ENCODE results near the gene WRNIP1.

Gene WRNIP1
- total RNA-seq, result 66.4 to 87.4 (median 85.0) reads per million in 3 experiments

GRCh38 chr6:2765166-2765895, at the start of gene WRNIP1:
Gene WRNIP1 (plus strand): TSS chr6:2765393. CDS start chr6:2765623, 230 bp downstream.
- peak; percentile 97 for DNase-seq

DNA sequence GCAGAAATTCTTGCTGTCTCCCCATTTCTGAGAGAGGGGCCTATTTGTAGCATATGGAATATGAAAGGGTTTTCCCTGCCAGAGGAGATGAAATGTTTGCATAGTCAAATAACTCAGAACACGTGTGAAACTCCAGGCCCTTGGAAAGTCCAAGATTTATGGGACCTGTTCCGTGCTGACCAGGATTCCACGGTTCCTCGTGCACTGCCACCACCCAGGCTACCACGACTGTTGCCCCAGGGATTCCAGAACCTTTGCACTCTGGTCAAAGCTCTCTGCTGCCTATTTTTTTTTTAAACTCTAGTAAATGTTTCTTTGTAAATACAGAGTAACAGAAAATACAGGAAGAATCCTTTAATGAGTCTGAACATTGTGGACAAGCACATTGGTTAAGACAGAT, 49.5 kb upstream of the WRNIP1 start:
- no peak for DNase-seq

DNA sequence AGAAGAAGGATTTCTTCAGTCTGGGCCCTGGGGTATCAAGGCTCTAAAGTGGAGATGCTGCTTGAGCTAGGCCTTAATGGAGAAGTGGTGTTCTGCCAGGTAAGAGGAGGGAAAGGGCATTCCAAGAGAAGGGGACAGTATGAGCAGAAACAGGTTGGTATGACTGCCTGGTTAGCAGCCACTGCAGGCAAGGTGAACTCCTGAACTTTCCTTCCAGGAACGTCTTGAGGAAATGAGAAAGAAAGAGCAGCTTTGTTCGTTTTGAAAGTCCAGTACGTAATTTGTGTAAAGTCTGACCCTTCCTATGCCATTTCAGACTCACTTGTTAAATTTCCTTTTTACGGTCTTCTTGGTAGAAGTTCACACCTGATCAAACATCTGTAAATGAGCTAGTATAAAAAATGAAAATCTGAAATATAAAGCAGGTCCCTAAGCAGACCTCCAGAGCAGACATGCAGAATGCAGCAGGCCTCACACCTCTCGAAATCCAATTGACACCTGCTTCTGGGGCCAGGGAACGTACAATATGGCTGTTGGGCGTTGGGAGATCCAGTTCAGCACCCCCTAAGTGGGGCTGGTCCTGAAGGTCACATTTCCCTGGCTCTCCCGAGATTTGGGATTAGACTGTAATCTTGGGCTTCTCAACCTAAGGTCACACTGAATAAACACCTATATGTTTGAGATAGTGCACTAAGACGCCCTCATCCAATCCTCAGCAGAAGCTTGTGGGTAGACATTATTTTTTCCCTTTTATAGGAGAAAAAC, 48.1 kb upstream of the WRNIP1 start:
- no peak for DNase-seq

DNA sequence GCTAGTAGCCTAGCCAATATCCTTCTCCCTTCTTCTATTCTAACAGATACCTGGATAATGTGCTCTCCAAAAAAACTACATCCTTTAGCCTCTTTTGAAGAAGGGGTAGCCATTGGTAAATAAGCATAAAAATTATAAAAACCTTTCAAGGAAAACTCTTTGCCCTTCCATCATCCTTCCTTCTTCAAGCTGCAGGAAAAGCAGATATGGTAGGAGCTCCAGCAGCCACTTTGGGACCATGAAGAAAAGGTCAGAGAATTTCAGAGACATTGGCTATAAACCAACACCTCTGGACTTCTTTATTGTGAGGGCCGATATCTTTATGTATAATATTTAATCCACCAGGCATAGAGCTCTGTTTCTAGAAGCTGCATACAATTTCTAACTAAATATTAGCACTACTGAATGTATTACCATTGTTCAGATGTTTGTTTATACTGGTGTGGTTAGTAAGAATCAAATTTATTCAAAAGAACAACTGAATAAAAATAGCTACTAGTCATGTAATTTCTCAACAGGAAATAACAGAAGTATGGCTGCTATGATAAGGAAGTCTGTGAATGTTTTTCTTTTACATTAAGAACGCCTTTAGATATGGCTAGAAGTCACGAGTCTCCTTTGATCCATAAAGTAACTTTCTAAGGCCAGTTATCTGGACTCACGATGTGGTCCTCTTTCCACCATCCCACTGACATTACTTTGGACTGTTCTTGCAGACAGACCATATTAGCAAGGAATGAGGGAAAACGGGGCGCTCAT, 46.7 kb upstream of the WRNIP1 start:
- DNase-seq, result no peak

DNA sequence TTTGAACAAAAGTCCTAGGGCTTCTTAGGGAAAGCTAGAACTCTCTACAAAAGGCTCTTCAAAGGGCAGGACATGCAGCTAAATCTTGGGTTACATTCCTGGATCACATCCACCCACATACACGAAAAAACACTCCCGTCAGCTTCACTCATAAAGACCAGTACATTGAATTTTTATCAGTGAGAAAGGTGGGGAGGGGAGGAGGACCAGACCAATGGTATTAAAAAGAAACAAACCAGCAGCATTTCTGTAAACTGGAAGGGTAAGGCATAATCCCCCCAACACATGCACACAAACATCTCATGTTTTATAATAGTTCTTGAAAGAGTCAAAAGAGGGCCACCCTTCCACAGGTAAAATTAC, 46.1 kb upstream of the WRNIP1 start:
- DNase-seq, result no peak

DNA sequence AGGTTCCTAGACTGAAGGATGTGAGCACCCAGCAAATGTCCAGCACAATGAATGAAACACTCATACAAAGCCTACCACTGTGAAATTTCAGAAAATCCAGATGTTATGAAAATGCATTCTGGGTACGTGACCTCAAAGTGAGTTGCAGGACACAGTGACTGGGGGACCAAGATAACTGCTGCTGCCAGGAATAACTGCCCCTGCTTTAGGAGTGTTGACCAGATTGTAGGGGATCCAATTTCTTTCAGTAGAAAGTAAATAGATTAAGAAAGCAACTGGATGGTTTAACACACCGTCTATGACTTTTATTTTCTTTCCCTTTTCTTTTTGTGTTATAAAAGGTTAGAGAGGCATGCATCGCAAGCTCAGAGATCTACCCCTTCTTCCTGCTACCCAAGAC, 44.0 kb upstream of the WRNIP1 start:
- no peak for DNase-seq

GRCh38 chr6:2725364-2725988, 39.7 kb upstream of the WRNIP1 start:
- DNase-seq, result no peak

DNA sequence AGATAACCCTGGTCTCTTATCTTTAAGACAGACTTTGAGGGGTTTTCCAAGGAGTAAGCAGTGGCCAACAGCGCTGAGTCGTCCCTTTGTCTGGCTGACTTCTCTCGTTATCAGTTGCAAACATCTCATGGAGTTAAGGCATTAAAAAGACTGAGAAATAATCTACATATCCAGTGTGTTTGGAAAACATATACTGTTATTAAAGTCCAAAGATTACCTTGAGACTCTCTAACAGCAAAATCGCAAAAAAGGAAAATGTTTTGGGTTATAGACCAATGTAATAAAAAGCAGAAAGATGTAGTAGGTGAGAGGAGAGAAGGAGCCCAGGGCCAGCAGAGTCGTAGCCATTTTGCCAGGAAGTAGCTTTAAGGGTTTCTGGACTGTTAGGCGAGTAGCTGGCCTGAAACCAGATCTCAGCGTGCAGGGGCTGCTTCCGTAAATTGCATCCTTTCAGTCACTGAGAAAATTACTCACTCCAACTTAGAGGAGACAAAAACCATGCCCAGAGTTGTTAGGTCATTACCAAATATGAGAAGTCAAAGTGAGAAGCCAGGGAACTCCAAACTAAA, 39.1 kb upstream of the WRNIP1 start:
- no peak for DNase-seq

GRCh38 chr6:2729921-2730320, 35.3 kb upstream of the WRNIP1 start:
- no peak for DNase-seq

- DNase-seq, result no peak
Observed at GRCh38 chr6:2730353-2731107, 34.7 kb upstream of the WRNIP1 start.

GRCh38 chr6:2731281-2731909, 33.8 kb upstream of the WRNIP1 start:
- DNase-seq, result no peak

DNA sequence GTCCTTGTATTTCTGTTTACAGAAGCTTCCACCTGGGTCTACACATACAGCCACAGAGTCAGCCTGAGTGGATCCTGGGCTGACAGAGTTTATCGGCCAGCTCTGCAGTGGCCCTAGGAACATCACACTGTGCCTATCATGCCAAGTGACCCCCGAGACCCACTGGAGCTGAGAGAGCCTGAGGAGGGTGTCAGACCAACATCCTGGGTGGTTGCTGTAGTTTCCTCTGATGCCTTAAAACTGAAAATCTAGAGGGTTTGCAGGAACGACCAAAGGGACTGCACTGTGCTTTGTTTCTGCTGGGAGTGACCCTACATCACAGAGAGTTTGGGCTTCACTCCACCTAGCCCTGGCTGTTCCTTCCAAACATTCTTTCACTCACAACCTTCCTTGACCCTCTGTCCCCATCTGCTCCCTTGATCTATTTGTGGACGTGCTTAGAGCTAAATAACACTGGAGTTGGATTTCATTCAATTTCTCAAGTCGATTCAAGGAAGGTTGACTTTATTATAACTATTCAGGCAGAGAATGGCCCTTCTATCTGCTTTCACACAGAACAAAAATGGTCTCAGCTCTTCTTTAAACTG, 32.6 kb upstream of the WRNIP1 start:
- DNase-seq, result no peak

DNA sequence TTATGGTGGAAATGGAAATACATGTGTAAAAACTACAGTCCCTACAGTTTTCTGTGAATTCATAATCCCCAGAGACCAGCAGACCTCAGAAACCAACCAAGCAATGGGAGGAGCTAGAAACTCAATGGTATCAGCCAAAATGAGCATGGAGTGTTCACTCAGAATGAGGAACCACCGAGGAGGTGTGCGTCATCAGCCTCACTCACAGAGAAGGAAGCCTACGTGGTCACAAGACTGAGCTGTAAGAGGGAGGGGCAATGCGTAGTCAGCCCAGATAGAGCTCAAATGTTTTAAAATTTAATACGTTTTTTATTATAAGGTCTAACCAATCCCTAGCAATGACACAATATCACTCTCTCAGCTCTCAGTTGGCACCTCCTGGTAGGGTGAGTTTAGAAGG, 31.9 kb upstream of the WRNIP1 start:
- no peak for DNase-seq

DNA sequence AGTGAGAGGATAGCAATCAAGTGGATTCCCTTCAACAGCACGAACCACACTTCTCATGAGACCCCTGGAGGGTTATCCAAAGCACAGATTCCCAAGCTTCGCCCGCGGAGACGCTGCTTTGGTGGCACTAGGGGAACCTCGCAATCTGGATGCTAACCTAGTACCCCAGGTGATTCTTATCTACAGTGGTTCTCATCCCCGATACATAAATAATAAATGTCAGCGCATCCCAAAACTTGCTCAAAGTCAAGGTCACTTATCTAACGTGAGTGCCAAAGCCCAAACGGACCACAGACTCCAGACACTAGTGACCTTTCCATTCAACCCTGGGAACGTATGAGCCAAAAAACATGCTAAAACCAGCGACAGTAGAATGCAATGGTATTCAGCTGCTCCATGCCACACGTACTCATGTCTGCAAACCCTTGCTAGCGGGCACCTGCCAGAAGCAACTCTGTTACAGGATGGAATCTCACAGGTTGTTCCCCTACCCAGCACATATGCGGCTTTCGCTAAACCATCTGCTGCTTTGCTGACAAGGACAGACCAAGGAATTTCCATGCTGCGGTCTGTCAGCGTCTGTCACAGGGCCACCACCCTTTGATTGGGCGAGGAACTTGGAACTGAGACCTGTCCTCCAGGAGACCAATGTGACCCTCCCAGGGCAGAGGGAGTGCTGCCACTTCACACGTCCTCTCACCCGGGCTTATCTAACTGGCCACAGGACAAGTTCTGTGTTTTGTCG, 31.3 kb upstream of the WRNIP1 start:
- DNase-seq, result no peak

GRCh38 chr6:2734488-2735166, 30.6 kb upstream of the WRNIP1 start:
- DNase-seq, result no peak

- DNase-seq, result no peak
Observed at GRCh38 chr6:2737885-2738284, 27.3 kb upstream of the WRNIP1 start.

DNA sequence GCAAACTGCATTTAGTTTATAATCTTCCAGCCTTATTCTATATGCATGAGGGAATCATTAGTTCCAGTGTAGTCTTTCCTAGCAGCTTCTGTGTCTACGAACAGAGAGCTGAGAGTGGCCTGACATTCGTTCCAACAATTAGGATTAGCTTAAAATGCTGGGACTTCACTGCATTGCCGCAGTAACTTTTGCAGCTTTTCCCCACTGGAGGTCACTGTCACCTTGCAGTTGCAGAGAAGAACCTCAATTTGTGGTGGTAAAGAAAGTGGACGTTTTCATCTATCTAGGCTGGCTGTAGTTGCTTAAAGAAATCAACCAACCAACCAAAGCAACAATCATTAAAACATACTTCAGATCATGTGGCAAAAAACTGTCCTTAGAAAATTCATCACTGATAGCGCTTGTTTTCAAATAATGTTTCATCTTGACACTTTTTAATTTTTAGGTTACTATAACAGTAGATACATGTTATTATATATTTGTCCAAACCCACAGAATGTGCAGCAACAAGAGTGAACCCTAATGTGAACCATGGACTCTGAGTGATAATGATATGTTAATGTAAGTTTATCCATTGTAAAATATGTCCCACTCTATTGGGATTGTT, 26.7 kb upstream of the WRNIP1 start:
- peak; percentile 19 for DNase-seq

DNA sequence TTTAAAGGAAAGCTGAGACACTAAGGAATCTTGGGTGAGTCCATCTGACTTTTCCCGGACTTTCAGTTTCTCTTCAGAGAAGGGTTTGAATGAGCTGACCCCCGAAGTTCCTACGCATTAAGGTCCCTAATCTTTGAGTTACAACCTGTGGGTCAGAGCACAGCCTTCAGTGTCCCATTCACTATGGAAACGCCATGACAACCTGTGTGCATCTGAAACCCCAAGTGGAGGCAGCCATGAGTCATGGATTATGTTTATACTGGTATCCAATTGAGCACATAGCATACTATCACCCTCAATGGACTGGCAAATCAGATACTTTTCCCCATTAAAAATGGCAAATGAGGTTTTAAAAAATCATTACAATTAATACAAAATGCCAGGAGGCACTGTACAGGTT, 25.9 kb upstream of the WRNIP1 start:
- DNase-seq, result no peak

- DNase-seq, result no peak
Observed at GRCh38 chr6:2740581-2740980, 24.6 kb upstream of the WRNIP1 start.

All from central memory CD4-positive, alpha-beta T cell (primary cell).